Lung (tissue), 12 donors: ENCODE results near the gene SMIM5. TPM values are rescaled to one million over a fixed set of nuclear protein-coding genes. Genes with fewer than 3 reads are reported as not detected.

Source experiments
- ATAC-seq: fragments of 200-7000 bp; cut with Tn5 transposase; one replicate; pipeline ENCODE4 v1.9.1; 2020; ENCODE audit warnings: moderate number of reproducible peaks; ENCODE audit not compliant: insufficient read depth, low FRiP score
- DNase-seq, 3 donors: peaks; one replicate each; pipeline ENCODE4 v3.0.0-alpha.2; 2013 to 2017
- H3K27ac ChIP-seq, 2 donors: one replicate each; pipeline ENCODE4 v1.5.1; 2013; ENCODE audit warnings: mild to moderate bottlenecking in 2 of 2, moderate library complexity in 2 of 2, control low read depth in 1 of 2, inconsistent platforms in 1 of 2, low read depth in 1 of 2, low read length in 1 of 2
- H3K27me3 ChIP-seq, 3 donors: one replicate each; pipeline ENCODE4 v1.5.1; 2013; ENCODE audit warnings: low read length in 2 of 3; ENCODE audit not compliant: control insufficient read depth in 3 of 3, insufficient read depth in 3 of 3
- H3K36me3 ChIP-seq, 4 donors: one replicate each; pipeline ENCODE4 v1.5.1; 2013; ENCODE audit warnings: low read length in 4 of 4, mild to moderate bottlenecking in 1 of 4, moderate library complexity in 1 of 4; ENCODE audit not compliant: control insufficient read depth in 4 of 4, insufficient read depth in 4 of 4
- H3K4me1 ChIP-seq, 5 donors: one replicate each; pipeline ENCODE4 v1.5.1; 2013; ENCODE audit warnings: low read length in 5 of 5, mild to moderate bottlenecking in 2 of 5, moderate library complexity in 1 of 5; ENCODE audit not compliant: control insufficient read depth in 5 of 5, insufficient read depth in 5 of 5
- H3K4me3 ChIP-seq: one replicate; pipeline ENCODE4 v1.5.1; 2013; ENCODE audit warnings: mild to moderate bottlenecking, control low read depth, moderate library complexity
- H3K9ac ChIP-seq, 2 donors: one replicate each; pipeline ENCODE4 v1.5.1; 2013; ENCODE audit warnings: low read length in 2 of 2, control low read depth in 1 of 2; ENCODE audit not compliant: insufficient read depth in 1 of 2
- H3K9me3 ChIP-seq, 4 donors: one replicate each; pipeline ENCODE4 v1.5.1; 2013; ENCODE audit warnings: low read length in 3 of 4, mild to moderate bottlenecking in 1 of 4, moderate library complexity in 1 of 4; ENCODE audit not compliant: control insufficient read depth in 4 of 4, insufficient read depth in 3 of 4
- WGBS, 2 donors: extraction: QIAGEN DNeasy Blood & Tissue Kit; methylation state at CpG; one replicate each; pipeline ENCODE4 v1.1.7; 2013; 5-methylcytosine and 5-hydroxymethylcytosine counted together
- polyA plus RNA-seq, 2 donors: library from polyadenylated mRNA; stranded (reverse); fragments of 200-250 nt; gene quantifications; one replicate each; pipeline ENCODE4 v1.2.1, GENCODE V29; 2013
- total RNA-seq, 2 donors: library from RNA; depleted of rRNA in 1 of 2; stranded (reverse); fragments of >200 nt in 1 of 2; gene quantifications; one replicate each; pipeline ENCODE4 v1.2.1, GENCODE V29; 2014 to 2021
- TF ChIP-seq, protein P1 (sequence below): IDR thresholded peaks from 2 replicates; pipeline ENCODE4 v1.5.1; 2012; ENCODE audit warnings: mild to moderate bottlenecking; ENCODE audit errors: control extremely low read depth, extremely low read depth
- donor health status: control.
- donor health status: control.
- donor health status: Bipolar disorder and iron deficiency.
- donor health status: healthy.
- donor health status: DM: yes; HTN: yes; CAD: no.

SMIM5 gene
- total and polyA plus RNA-seq, 4 donors: 2.2 to 7.5 (median 3.9) TPM

DNA sequence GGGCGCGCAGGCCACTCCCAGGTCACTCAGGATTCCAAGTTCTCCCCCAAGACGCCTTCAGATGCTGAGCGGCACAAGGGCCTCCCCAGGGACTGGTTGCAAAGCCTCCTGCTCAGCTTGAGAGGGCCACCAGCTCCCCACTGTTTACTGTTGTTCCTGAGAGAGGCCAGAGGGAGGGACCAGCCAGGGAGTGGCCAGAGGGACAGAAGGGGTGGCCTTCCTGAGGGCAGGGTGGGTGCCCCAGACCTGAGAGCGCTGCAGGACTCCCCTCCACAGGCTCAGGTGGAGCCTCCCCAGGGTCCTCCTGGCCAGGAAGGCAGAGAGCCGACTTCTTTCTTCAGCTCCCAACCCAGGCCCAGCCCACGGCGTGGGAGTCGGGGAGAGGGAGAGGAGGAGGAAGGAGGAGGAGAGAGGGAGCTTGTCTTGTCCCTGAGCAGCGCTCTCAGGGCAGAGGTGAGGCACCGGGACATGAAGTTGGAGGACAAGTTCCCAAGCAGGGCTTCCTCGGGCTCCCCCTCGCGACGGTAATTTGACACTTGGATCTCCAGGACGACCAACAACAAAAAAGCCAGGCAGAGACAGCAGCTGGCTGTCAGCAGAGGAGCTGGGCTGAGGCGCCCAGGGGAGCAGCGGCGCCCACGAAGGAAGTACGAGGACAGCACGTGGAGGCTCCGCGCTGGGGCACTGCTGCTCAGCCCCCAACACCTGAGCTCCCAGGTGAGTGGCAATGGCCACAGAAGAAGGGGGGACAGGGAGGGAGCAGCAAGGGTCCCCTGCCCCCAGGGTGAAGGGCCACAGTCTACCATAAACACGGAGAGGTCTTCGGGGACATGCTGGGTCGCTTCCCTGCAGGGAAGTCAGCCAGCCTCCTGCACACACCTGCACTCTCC is 497 bp downstream of the SMIM5 start:
- DNase-seq: peak; percentile 95 to 96 (median 96)
- ATAC-seq: peak; percentile 75
- Histone ChIP-seq H3K27ac (peak overlapping the region; percentile 82 to 87), H3K4me3 (no peak overlapping the region), H3K36me3 (peaks cover 0 to 10% (median 2%) of the 10 kb centered on the region in 4 donors), H3K27me3 (no peaks in the 10 kb centered on the region), H3K9me3 (no peaks in the 10 kb centered on the region), H3K9ac (peak overlapping the region in 1 of 2 donors; percentile 28), H3K4me1 (peaks cover 5 to 21% (median 14%) of the 10 kb centered on the region in 5 donors)
- TF ChIP-seq, protein P1, sequence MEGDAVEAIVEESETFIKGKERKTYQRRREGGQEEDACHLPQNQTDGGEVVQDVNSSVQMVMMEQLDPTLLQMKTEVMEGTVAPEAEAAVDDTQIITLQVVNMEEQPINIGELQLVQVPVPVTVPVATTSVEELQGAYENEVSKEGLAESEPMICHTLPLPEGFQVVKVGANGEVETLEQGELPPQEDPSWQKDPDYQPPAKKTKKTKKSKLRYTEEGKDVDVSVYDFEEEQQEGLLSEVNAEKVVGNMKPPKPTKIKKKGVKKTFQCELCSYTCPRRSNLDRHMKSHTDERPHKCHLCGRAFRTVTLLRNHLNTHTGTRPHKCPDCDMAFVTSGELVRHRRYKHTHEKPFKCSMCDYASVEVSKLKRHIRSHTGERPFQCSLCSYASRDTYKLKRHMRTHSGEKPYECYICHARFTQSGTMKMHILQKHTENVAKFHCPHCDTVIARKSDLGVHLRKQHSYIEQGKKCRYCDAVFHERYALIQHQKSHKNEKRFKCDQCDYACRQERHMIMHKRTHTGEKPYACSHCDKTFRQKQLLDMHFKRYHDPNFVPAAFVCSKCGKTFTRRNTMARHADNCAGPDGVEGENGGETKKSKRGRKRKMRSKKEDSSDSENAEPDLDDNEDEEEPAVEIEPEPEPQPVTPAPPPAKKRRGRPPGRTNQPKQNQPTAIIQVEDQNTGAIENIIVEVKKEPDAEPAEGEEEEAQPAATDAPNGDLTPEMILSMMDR: no peak
- WGBS, 2 donors: 17 to 24% methylated on average over 27 of the region's 27 CpGs

DNA sequence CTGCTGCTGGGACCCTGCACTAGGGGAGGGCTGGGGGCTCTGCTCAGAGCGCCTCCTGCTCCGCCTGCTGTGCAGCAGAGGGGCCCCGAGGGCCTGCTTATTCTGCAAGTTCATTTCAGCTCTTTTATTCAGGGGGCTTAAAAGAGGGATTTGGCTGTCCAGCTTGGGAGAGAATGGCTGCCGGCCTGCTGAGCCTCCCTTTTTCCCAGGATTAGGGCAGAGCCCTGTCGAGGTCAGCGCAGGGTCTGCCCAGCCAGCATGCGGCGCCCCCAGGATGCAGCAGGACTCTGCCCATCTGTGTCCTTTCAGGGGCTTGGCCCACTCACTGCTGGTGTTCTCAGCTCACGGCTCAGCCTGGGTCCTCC is 1.1 kb downstream of the SMIM5 start:
- Histone ChIP-seq H3K9me3 (no peaks in the 10 kb centered on the region), H3K4me1 (peaks cover 5 to 21% (median 14%) of the 10 kb centered on the region in 5 donors), H3K36me3 (peaks cover 0 to 10% (median 2%) of the 10 kb centered on the region in 4 donors), H3K27ac (peak overlapping the region; percentile 82 to 87), H3K27me3 (no peaks in the 10 kb centered on the region), H3K4me3 (no peak overlapping the region), H3K9ac (no peak overlapping the region)
- TF ChIP-seq, protein P1: no peak
- whole genome bisulfite sequencing, 2 donors: 88 to 91% methylated on average over 9 of the region's 9 CpGs
- ATAC-seq: no peak
- no peak for DNase-seq

DNA sequence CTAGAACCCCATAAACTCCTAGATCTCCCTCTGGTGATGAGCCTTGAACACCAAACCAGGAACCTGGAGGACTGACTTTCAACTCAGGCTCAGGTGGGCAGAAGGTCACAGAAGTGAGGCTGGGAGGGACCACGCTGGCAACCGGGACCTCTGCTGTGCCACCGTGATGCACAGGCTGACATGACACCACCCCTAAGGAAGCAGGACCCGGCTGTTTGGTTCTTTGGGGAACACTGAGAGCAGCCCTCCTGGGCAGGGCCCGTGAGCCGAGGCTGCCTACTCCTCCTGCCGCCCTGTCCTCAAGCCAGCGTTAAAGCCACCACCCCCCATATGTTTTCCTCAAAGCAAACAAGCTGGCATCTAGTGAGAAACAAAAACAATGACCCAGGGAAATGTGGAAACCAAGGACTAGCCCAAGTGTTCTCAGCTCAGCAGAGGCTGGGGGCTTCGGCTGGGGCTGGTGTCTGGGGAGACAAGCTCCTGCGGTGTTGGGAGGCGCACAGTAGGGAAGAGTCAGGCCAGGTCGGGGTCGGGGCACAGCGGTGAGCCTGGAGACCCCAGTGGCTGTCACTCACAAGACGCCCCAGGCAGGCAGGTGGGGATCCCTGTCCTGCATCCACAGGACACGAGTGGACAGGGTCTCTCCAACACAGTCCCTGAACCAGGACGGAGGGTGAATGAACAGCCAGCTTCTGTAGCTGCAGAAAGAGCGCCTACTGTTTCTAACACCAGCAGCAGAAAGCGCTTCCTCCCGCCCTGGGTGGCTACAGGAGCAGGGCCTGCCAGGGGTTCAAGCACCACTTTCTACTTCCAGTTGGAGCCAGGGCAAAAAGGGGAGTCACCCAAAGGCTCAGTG is 1.7 kb downstream of the SMIM5 start:
- H3K4me3 ChIP-seq: no peak overlapping the region
- no peak overlapping the region for H3K9ac ChIP-seq
- ATAC-seq (no peak), DNase-seq (no peak)
- H3K36me3 ChIP-seq: peaks cover 0 to 10% (median 2%) of the 10 kb centered on the region in 4 donors
- H3K9me3 ChIP-seq: no peaks in the 10 kb centered on the region
- H3K4me1 ChIP-seq: peaks cover 5 to 21% (median 14%) of the 10 kb centered on the region in 5 donors
- H3K27ac ChIP-seq: peak overlapping the region; percentile 82 to 87
- WGBS, 2 donors: 83 to 91% methylated on average over 20 of the region's 20 CpGs
- TF ChIP-seq, protein P1: no peak
- no peaks in the 10 kb centered on the region for H3K27me3 ChIP-seq
